BE2C (cell line): ENCODE measurements around the gene LMO1.

Experiments
- DNase-seq: peaks from one replicate; pipeline ENCODE4 v3.0.0-alpha.2; 2020
- H3K27me3 ChIP-seq: fragments of 250-450 bp; sonication (Bioruptor Pico); 2 replicates; pipeline ENCODE4 v1.5.1; 2020; ENCODE audit warnings: mild to moderate bottlenecking
- H3K36me3 ChIP-seq: fragments of 250-450 bp; sonication (Bioruptor Pico); 2 replicates; pipeline ENCODE4 v1.5.1; 2020; ENCODE audit warnings: mild to moderate bottlenecking
- H3K4me1 ChIP-seq: fragments of 250-450 bp; sonication (Bioruptor Pico); 2 replicates; pipeline ENCODE4 v1.5.1; 2020
- H3K4me3 ChIP-seq: 2 replicates; pipeline ENCODE4 v1.5.1; 2011; ENCODE audit warnings: low read depth, low read length
- H3K9me3 ChIP-seq: fragments of 250-450 bp; sonication (Bioruptor Pico); 2 replicates; pipeline ENCODE4 v1.5.1; 2020
- TF ChIP-seq, protein P1 (sequence below): IDR thresholded peaks from 2 replicates; pipeline ENCODE4 v1.5.1; 2012; ENCODE audit warnings: mild to moderate bottlenecking, low read depth, low read length

Gene LMO1

DNA sequence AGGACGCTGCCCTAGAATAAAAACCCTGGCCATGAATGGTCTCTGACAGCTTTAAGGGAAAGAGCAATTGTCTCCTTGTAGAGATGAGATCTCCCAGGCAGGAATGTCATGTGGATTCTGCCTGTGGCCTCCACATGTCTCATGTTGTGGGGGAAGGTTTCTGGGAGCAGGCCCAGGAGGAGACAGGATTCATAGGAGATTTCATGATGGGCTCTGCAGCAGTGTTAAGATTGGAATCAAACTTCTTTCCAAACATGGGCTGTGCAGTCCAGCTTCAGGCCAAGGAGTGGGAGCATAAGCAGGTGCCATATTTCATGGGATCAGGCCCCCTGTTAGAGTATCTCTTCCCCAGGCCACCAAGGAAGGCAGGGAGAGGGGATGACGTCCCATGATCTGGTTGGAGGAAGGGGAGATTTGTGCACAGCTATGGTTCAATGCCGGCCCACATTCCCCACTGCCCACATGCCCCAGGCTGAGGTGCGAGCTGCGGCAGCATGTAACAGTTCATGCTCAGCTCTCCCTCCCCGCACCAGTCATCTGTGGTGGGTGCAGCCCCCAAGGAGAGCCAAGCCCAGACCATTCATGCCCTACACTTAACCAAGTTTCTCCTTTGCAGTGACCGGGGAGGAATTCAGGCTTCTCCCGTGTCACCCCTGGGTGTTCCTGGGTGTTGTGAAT is 42.5 kb downstream of the LMO1 start:
- Histone ChIP-seq H3K36me3 (no peaks in the 10 kb centered on the region), H3K27me3 (no peaks in the 10 kb centered on the region), H3K4me3 (no peak overlapping the region), H3K4me1 (peaks cover 6% of the 10 kb centered on the region), H3K9me3 (no peaks in the 10 kb centered on the region)
- TF ChIP-seq, protein P1, sequence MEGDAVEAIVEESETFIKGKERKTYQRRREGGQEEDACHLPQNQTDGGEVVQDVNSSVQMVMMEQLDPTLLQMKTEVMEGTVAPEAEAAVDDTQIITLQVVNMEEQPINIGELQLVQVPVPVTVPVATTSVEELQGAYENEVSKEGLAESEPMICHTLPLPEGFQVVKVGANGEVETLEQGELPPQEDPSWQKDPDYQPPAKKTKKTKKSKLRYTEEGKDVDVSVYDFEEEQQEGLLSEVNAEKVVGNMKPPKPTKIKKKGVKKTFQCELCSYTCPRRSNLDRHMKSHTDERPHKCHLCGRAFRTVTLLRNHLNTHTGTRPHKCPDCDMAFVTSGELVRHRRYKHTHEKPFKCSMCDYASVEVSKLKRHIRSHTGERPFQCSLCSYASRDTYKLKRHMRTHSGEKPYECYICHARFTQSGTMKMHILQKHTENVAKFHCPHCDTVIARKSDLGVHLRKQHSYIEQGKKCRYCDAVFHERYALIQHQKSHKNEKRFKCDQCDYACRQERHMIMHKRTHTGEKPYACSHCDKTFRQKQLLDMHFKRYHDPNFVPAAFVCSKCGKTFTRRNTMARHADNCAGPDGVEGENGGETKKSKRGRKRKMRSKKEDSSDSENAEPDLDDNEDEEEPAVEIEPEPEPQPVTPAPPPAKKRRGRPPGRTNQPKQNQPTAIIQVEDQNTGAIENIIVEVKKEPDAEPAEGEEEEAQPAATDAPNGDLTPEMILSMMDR, result no peak
- DNase-seq, result no peak

DNA sequence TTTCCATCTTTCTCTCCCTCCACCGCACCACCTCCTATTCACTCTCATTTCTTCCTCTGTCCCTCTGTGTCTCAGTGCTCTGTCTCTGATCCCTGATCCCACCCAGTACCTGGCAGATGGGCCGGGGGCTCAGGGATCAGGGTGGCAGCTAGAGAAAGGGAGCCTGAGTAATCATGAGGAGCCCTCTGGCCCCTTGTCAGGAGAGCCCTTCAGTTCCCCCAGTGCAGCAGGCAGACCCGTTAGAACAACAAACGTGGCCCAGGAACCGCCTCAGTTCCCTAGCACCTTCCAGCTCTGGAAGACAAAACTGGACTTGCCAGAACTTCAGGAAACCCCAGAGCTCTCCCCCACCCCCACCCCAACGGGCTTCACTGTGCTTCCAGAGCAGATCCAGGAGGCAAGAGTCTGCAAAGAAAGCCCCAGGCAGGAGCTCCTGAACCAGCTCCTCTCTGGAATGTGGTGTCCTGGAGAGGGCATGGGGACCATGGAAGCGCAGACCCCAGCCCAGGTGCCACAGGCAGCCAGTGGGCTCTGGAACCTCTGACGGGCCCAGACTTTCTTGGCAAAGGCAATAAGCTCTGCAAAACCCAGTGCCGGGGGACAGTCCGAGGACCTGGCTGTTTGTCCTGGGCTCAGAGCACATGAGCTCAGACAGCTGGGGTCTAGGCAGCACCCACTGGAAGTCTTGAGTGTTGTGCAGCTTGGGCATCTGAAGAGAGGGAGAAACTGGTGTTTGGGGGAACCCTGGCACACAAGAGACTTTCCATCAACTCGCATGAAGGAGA is 43.2 kb downstream of the LMO1 start:
- Histone ChIP-seq H3K36me3 (no peaks in the 10 kb centered on the region), H3K4me3 (no peak overlapping the region), H3K4me1 (peaks cover 3% of the 10 kb centered on the region; the same call in 1 of the 2 replicates), H3K9me3 (no peaks in the 10 kb centered on the region), H3K27me3 (no peaks in the 10 kb centered on the region)
- DNase-seq, result no peak
- TF ChIP-seq, protein P1, result no peak

DNA sequence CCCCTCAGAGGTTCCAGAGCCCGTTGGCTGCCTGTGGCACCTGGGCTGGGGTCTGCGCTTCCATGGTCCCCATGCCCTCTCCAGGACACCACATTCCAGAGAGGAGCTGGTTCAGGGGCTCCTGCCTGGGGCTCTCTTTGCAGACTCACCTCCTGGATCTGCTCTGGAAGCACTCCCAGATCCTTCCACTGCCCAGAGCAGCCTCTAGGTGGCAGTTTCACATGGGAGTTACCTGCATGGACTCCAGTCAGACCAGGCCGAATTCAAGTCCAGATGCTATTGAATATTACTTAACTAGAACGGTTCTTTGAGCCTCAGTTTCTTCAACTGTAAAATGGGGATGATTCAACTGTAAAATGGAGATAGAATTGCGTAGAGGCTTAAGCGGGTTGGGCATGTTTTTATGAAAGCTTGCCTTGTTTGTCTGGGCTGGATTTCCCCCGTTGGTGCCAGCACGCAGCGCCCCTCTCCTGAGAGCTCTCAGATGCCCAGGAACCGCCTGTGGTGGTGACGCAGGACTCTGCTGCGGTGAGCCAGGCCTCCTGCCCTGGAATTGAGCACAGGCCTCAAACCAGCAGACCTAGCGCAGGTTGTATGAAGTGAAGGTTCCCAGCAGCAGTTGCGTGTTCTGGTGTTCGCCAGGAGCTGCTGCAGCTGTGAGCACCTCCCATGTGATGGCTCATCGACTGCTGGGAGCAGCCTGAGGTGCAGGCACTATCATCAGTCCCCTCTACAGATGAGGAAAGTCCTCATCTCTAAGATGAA is 44.2 kb downstream of the LMO1 start:
- peaks cover 3% of the 10 kb centered on the region; the same call in 1 of the 2 replicates for H3K4me1 ChIP-seq
- peak; percentile 60 for DNase-seq
- no peaks in the 10 kb centered on the region for H3K9me3 ChIP-seq
- no peaks in the 10 kb centered on the region for H3K36me3 ChIP-seq
- no peak overlapping the region for H3K4me3 ChIP-seq
- TF ChIP-seq, protein P1, result peak; percentile 64
- no peaks in the 10 kb centered on the region for H3K27me3 ChIP-seq

DNA sequence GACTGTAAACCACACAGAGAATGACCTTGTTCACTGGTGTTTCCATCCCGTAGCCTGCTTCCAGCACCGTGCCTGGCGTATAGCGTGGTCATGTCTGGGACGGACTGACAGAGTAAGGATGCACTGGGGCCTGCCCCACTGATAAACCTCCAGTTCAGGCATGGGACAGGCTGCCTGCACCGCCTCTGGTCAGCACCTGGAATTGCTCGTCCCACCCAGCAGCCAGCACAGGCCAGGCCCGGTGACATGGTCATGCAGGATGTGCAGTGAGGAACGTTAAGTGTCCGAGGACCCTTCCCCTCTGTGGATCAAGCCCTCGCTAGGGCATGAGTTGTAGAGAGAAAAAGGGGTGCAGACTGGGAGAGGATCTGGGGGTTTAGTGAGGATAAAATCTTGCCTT is 44.8 kb downstream of the LMO1 start:
- Histone ChIP-seq H3K27me3 (no peaks in the 10 kb centered on the region), H3K36me3 (no peaks in the 10 kb centered on the region), H3K9me3 (no peaks in the 10 kb centered on the region), H3K4me1 (peaks cover 3% of the 10 kb centered on the region; the same call in 1 of the 2 replicates), H3K4me3 (no peak overlapping the region)
- DNase-seq, result no peak
- TF ChIP-seq, protein P1, result no peak

DNA sequence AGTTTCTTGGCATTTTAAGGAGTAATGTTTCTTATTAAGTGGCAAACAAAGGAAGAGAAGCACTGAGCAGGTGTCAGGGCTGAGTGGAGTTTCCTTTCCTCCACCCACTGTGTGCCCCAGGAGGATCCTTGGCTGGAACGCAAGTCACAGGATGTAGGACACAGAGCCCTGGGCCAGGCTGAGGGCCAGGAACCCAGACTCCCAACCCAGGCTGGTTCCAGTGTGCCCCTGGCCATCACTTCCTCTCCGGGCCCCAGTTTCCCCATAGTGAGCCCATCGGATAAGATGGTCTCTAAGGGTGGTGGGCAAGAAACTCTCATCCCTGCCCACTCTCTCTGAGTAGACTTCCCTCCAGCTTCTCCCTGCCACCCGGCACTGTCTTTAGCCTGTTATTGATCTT is 45.3 kb downstream of the LMO1 start:
- H3K27me3 ChIP-seq, result no peaks in the 10 kb centered on the region
- no peak overlapping the region for H3K4me3 ChIP-seq
- no peaks in the 10 kb centered on the region for H3K36me3 ChIP-seq
- H3K9me3 ChIP-seq, result no peaks in the 10 kb centered on the region
- TF ChIP-seq, protein P1, result no peak
- no peak for DNase-seq
- peaks cover 3% of the 10 kb centered on the region; the same call in 1 of the 2 replicates for H3K4me1 ChIP-seq
